NT2/D1 (cell line): Measurements from ENCODE around the gene RPS8.

Source experiments
- SUZ12 ChIP-seq: IDR thresholded peaks from 2 replicates; pipeline ENCODE4 v1.6.1; 2011; ENCODE audit not compliant: insufficient read length, insufficient read depth; ENCODE audit errors: extremely low read depth
- YY1 ChIP-seq: IDR thresholded peaks from 2 replicates; pipeline ENCODE4 v1.6.1; 2011; ENCODE audit not compliant: insufficient read length, insufficient read depth
- ZNF274 ChIP-seq: IDR thresholded peaks from 2 replicates; pipeline ENCODE4 v1.6.1; 2011; ENCODE audit warnings: mild to moderate bottlenecking, low read depth, low read length

GRCh38 chr1:44822131-44822701, 46.9 kb downstream of the RPS8 start:
- TF ChIP-seq SUZ12 (no peak), ZNF274 (no peak), YY1 (no peak)
